Spinal cord (tissue), 10 donors: ENCODE data around the gene GMDS. TPM values are rescaled to one million over a fixed set of nuclear protein-coding genes. Genes with fewer than 3 reads are reported as not detected.

ENCODE experiments used
- DNase-seq, 6 donors: peaks; one replicate each; pipeline versions ENCODE4 v3.0.0 to v3.0.0-alpha.2; 2013 to 2015; ENCODE audit warnings: low spot score in 6 of 6, low read depth in 4 of 6
- H3K27ac ChIP-seq: one replicate; pipeline ENCODE4 v1.5.1; 2013; ENCODE audit warnings: low read depth, low read length, control low read depth
- H3K27me3 ChIP-seq: one replicate; pipeline ENCODE4 v1.6.1; 2013; ENCODE audit warnings: low read length; ENCODE audit not compliant: control insufficient read depth, insufficient read depth
- H3K36me3 ChIP-seq: one replicate; pipeline ENCODE4 v1.6.1; 2013; ENCODE audit warnings: low read length; ENCODE audit not compliant: control insufficient read depth, insufficient read depth
- H3K4me1 ChIP-seq: one replicate; pipeline ENCODE4 v1.6.1; 2013; ENCODE audit warnings: low read length; ENCODE audit not compliant: control insufficient read depth, insufficient read depth
- H3K4me3 ChIP-seq: one replicate; pipeline ENCODE4 v1.5.1; 2013; ENCODE audit warnings: low read depth, low read length, control low read depth
- H3K9me3 ChIP-seq: one replicate; pipeline ENCODE4 v1.6.1; 2013; ENCODE audit warnings: low read length; ENCODE audit not compliant: control insufficient read depth, insufficient read depth
- whole genome bisulfite sequencing: methylation state at CpG from one replicate; pipeline ENCODE4 v1.1.5; 2013; ENCODE audit warnings: missing lambda C conversion rate; ENCODE audit not compliant: insufficient coverage; 5-methylcytosine and 5-hydroxymethylcytosine counted together
- polyA plus RNA-seq, 2 donors: library from polyadenylated mRNA; unstranded; fragments of 120-200 nt; gene quantifications; one replicate each; pipeline ENCODE4 v1.2.1, GENCODE V29; 2013; ENCODE audit not compliant: insufficient read length in 2 of 2
- total RNA-seq, 2 donors: library from RNA; depleted of rRNA in 1 of 2; stranded (reverse); fragments of 120-200 nt in 1 of 2; fragments of >200 nt in 1 of 2; gene quantifications; one replicate each; pipeline versions ENCODE4 v1.2.3 to v1.2.4, GENCODE V29; 2013 to 2014
- donor health status: healthy.

GMDS gene
- total and polyA plus RNA-seq, 4 donors: 35.3 to 87.4 (median 49.6) TPM

DNA sequence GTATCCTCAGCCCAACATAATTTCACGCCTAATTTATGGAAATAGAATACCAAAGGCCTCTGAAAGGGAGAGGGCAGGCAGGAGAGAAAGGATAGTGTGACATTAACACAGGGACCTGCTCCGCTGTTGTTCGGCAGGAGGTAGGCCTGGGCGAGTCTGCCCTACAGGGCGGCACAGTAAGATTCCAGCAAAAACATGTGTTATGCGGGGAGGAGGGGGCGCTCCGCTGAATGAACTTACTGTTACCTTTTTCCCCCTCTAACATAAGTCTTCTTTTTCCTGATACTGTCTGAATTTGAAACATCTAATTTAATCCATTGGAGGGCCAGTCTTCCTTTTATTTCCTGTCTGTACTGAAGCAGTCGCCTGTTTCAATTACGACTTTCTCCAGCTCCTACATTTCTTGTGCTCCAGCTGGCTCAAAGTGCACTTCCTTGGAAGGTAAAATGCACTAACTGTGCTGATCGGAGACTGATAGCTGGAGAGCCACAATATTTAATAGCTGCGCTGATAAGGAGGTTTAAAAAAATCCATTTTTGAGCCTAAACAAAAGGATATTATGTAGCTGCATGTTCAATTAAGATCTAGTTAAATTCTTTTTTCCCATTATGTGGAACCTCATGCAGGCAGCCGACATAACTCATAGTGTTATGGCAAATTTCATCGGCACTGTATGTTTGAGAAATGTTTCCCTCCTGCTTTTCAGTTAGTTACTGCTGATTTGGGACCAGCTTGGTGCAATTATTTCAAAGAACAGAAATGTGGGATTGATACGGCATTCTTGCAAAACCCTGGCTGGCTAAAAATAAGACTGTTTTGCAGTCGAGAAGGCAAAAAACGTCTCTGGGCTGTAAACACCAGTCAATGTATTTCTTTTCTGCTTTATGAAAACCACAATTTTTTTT is 442.7 kb downstream of the GMDS start:
- 60% methylated on average over 10 of the region's 17 CpGs for WGBS
- Histone ChIP-seq H3K27ac (peak overlapping the region; percentile 68), H3K36me3 (no peaks in the 10 kb centered on the region), H3K9me3 (no peaks in the 10 kb centered on the region), H3K4me1 (peaks cover 3% of the 10 kb centered on the region), H3K27me3 (peaks cover 2% of the 10 kb centered on the region), H3K4me3 (no peak overlapping the region)
- peak in 2 of 6 donors; percentile 48 to 84 for DNase-seq

GRCh38 chr6:1801401-1801800 is 444.0 kb downstream of the GMDS start:
- Histone ChIP-seq H3K4me1 (peaks cover 3% of the 10 kb centered on the region), H3K4me3 (no peak overlapping the region), H3K36me3 (no peaks in the 10 kb centered on the region), H3K9me3 (no peaks in the 10 kb centered on the region), H3K27me3 (peaks cover 2% of the 10 kb centered on the region), H3K27ac (peak overlapping the region; percentile 35)
- WGBS: 25% methylated on average over 2 of the region's 7 CpGs
- no peak for DNase-seq

DNA sequence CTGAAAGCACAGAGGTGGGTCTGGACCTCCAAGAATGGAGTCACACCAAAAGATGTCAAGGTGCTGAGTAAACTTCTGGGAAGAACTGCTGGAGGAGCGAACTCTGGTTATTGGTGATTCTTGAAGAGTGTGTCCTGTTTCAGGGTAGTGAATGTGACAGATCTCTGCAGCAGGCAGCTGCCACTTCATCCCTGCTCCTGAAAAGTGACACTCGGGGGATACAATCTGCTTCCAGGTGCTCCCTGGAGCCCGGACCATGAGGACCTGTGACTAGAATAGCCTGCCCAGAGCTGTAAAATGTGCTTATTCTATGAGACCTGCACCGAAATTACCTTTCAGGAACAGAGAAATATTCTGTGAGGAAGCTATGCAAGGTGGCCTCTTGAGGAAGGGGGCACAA is 444.6 kb downstream of the GMDS start:
- peaks cover 2% of the 10 kb centered on the region for H3K27me3 ChIP-seq
- WGBS: 80% methylated on average over 4 of the region's 4 CpGs
- no peaks in the 10 kb centered on the region for H3K36me3 ChIP-seq
- no peak for DNase-seq
- H3K4me1 ChIP-seq: peaks cover 3% of the 10 kb centered on the region
- no peak overlapping the region for H3K27ac ChIP-seq
- no peak overlapping the region for H3K4me3 ChIP-seq
- no peaks in the 10 kb centered on the region for H3K9me3 ChIP-seq

- no peak for DNase-seq
- Histone ChIP-seq H3K27me3 (peaks cover 5% of the 10 kb centered on the region), H3K36me3 (no peaks in the 10 kb centered on the region), H3K9me3 (no peaks in the 10 kb centered on the region), H3K27ac (no peak overlapping the region), H3K4me1 (no peaks in the 10 kb centered on the region), H3K4me3 (no peak overlapping the region)
- no CpG with 5 or more reads among the region's 8 CpGs for WGBS
These were observed 446.5 kb downstream of the GMDS start for GRCh38 chr6:1798965-1799325.

DNA sequence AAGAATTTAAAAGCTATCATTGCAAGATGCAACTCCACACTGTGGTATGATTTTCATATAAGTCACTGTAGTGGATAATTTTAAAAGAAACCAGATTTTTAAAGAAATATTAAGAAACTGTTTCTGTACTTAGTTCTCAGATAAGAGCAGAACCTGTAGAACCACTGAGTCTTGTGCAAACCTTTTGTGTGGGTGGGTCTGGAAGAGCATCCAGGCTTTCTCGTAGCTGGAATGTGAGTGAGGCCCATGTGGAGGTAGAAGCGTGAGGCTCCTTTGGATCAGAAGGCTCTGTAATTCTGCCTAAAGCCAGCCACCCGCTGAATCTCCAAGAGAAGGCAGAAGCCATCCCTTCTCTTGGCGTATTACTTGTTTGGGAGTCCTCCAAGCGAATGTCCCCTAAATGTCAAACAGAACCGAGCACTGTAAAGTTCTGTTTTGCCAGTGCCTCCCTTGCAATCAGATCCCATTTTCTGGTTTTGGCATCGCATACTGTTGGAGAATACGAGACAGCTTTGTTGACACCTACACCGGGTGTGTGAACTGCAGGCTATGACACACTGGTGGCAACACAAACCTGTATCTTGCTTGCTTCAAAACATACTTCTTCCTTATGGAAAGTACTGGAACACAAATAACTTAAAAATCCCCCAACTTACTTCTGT is 447.0 kb downstream of the GMDS start:
- Histone ChIP-seq H3K4me1 (no peaks in the 10 kb centered on the region), H3K36me3 (no peaks in the 10 kb centered on the region), H3K9me3 (no peaks in the 10 kb centered on the region), H3K27me3 (peaks cover 5% of the 10 kb centered on the region), H3K4me3 (no peak overlapping the region), H3K27ac (no peak overlapping the region)
- DNase-seq: peak in 1 of 6 donors; percentile 75
- WGBS: 86% methylated on average over 9 of the region's 9 CpGs

- no CpG with 5 or more reads among the region's 1 CpG for WGBS
- H3K27me3 ChIP-seq: peaks cover 5% of the 10 kb centered on the region
- no peak overlapping the region for H3K4me3 ChIP-seq
- H3K4me1 ChIP-seq: no peaks in the 10 kb centered on the region
- DNase-seq: no peak
- H3K9me3 ChIP-seq: no peaks in the 10 kb centered on the region
- H3K36me3 ChIP-seq: no peaks in the 10 kb centered on the region
- peak overlapping the region; percentile 43 for H3K27ac ChIP-seq
These were observed 447.6 kb downstream of the GMDS start for GRCh38 chr6:1797801-1798200.

DNA sequence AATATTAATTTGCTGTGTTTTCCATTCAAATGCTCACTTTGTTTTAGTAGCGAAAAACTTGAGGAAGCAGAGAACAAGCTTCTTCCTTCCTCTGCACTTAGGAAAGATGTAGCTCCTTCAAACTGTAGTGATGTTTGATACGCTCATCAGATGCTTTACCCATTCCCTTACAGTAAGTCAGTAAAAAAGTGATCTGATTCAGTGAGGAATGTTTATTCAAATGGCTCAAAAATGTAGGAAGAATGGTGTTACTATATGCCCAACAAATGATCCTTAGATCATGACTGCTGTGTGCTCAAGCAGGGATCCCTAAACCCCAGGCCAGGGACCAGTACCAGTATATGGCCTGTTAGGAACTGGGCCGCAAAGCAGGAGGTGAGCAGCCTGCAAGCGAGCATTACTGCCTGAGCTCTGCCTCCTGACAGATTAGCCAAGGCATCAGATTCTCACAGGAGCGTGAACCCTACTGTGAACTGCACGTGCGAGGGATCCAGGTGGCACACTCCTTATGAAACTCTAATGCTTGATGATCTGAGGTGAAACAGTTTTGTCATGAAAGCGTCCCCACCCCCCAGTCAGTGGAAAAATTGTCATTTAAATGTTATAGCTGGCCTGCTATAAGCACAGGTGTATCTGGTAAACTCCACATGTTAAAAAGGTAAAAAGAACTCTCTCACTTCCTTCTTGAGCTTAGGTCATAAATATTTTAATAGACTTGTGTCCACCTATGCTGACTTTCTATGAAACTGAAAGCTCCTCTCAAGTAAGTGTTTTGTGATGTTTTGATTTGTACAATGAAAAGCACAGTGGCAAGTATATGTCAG is 448.5 kb downstream of the GMDS start:
- peak overlapping the region; percentile 30 for H3K27ac ChIP-seq

DNA sequence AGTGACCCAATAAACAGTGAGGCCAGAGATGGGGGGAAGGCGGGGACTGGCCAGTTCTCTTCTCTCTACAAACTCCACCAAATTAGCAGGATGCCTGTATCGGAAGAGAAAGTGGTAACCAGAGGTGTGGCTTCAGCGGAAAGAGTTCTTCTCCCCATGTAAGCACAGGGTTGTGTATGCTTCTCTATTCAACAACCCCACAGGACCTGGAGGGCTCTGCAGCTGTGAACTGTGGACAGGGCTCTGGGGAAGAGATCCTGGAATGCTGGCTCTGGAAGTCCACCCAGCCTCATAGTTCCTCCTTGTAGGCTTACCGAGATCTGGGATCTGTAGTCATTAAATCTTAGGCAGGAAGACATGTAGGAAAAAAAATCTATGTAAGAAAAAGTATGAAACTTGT is 449.5 kb downstream of the GMDS start:
- H3K36me3 ChIP-seq: no peaks in the 10 kb centered on the region
- WGBS: no CpG with 5 or more reads among the region's 4 CpGs
- peaks cover 4% of the 10 kb centered on the region for H3K27me3 ChIP-seq
- no peak overlapping the region for H3K4me3 ChIP-seq
- no peak for DNase-seq
- H3K9me3 ChIP-seq: no peaks in the 10 kb centered on the region
- H3K4me1 ChIP-seq: no peaks in the 10 kb centered on the region
- H3K27ac ChIP-seq: peak overlapping the region; percentile 43

More for the DNA sequence above, 448.5 kb downstream of the GMDS start:
- H3K4me1 ChIP-seq: no peaks in the 10 kb centered on the region
- H3K36me3 ChIP-seq: no peaks in the 10 kb centered on the region
- peaks cover 5% of the 10 kb centered on the region for H3K27me3 ChIP-seq
- no peak overlapping the region for H3K4me3 ChIP-seq
- no peaks in the 10 kb centered on the region for H3K9me3 ChIP-seq
- whole genome bisulfite sequencing: 91% methylated on average over 3 of the region's 8 CpGs
- DNase-seq: no peak

DNA sequence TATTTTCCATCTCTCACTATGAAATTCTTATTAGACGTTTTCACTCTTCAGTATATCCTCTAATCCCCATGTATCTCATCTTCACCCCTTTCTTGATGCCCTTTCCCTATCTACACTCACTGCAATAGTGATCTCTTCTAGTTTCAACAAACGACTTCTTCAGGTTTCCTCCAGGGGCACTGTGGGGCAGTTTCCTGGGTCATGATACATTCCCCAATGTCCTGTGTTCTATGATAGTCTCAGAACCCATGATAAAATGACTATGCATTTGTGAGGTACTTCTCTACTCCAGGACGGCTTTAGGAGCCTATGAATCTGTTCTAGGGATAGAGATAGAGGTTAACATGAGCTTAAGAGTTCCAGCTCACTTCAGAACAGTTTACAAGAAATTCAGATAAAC is 452.4 kb downstream of the GMDS start:
- H3K9me3 ChIP-seq: no peaks in the 10 kb centered on the region
- 20% methylated on average over 2 of the region's 3 CpGs for WGBS
- no peak overlapping the region for H3K27ac ChIP-seq
- no peaks in the 10 kb centered on the region for H3K36me3 ChIP-seq
- peaks cover 3% of the 10 kb centered on the region for H3K27me3 ChIP-seq
- DNase-seq: no peak
- no peaks in the 10 kb centered on the region for H3K4me1 ChIP-seq
- no peak overlapping the region for H3K4me3 ChIP-seq
